GM19395 (cell line): ENCODE measurements around the gene CTDSPL2.
"Not testable (repeated sequence)": the region's sequence is repeated elsewhere in the genome, so short reads cannot be mapped to it uniquely, and the experiment has no call there.

Experiments used
- ATAC-seq: cut with Tn5 transposase; IDR thresholded peaks from one replicate; pipeline ENCODE4 v1.9.1; 2021; ENCODE audit warnings: mild to moderate bottlenecking, moderate library complexity; ENCODE audit not compliant: unreplicated experiment

The CTDSPL2 gene

GRCh38 chr15:44482090-44482489 is 54.7 kb downstream of the CTDSPL2 start:
- ATAC-seq = no peak

- ATAC-seq = no peak
These were observed 58.5 kb downstream of the CTDSPL2 start for GRCh38 chr15:44485880-44486279.

GRCh38 chr15:44489464-44489863 is 62.0 kb downstream of the CTDSPL2 start:
- no peak for ATAC-seq

GRCh38 chr15:44490622-44491021 is 63.2 kb downstream of the CTDSPL2 start:
- ATAC-seq = no peak

- no peak for ATAC-seq
These were observed 64.6 kb downstream of the CTDSPL2 start for GRCh38 chr15:44492040-44492439.

GRCh38 chr15:44492672-44493071 is 65.2 kb downstream of the CTDSPL2 start:
- ATAC-seq = no peak

GRCh38 chr15:44495562-44495961 is 68.1 kb downstream of the CTDSPL2 start:
- ATAC-seq = no peak

GRCh38 chr15:44500555-44500954 is 73.1 kb downstream of the CTDSPL2 start:
- ATAC-seq = no peak

GRCh38 chr15:44501768-44502366 is 74.4 kb downstream of the CTDSPL2 start:
- ATAC-seq = no peak

GRCh38 chr15:44516436-44516835 is 89.0 kb downstream of the CTDSPL2 start:
- no peak for ATAC-seq

GRCh38 chr15:44519537-44519936 is 92.1 kb downstream of the CTDSPL2 start:
- ATAC-seq = no peak

- no peak for ATAC-seq
These were observed 97.6 kb downstream of the CTDSPL2 start for GRCh38 chr15:44525018-44525417.

GRCh38 chr15:44527241-44527640 is 99.8 kb downstream of the CTDSPL2 start:
- no peak for ATAC-seq

- ATAC-seq = no peak
These were observed 102.6 kb downstream of the CTDSPL2 start for GRCh38 chr15:44529864-44530604.

- ATAC-seq = no peak
These were observed 103.2 kb downstream of the CTDSPL2 start for GRCh38 chr15:44530653-44531052.

- ATAC-seq = not testable (repeated sequence)
These were observed 104.8 kb downstream of the CTDSPL2 start for GRCh38 chr15:44532275-44532674.

- ATAC-seq = no peak
These were observed 105.3 kb downstream of the CTDSPL2 start for GRCh38 chr15:44532689-44533088.

GRCh38 chr15:44535092-44535491 is 107.7 kb downstream of the CTDSPL2 start:
- ATAC-seq = no peak

- ATAC-seq = peak; percentile 3
These were observed 108.3 kb downstream of the CTDSPL2 start for GRCh38 chr15:44535523-44536301.

GRCh38 chr15:44536302-44536961 is 109.0 kb downstream of the CTDSPL2 start:
- peak; percentile 62 for ATAC-seq
